A549 (cell line): ENCODE measurements around the gene SH3RF3.

Experiments
- CTCF ChIP-seq: fragments of >200 bp; sonication (Bioruptor Twin); formaldehyde crosslinking; IDR thresholded peaks from 3 replicates; pipeline ENCODE4 v1.5.1; 2016
- RAD21 ChIP-seq, 2 experiments: fragments of >200 bp in 1 of 2; sonication (Bioruptor Twin) in 1 of 2; formaldehyde crosslinking in 1 of 2; IDR thresholded peaks in 1 of 2; conservative IDR thresholded peaks in 1 of 2; 2 replicates in 1 of 2; 3 replicates in 1 of 2; pipeline ENCODE4 v1.6.1; 2012 to 2018; ENCODE audit warnings: inconsistent platforms in 1 of 2

GRCh38 chr2:109225170-109225782 is 96.3 kb downstream of the SH3RF3 start:
- TF ChIP-seq RAD21 (conservative IDR thresholded peaks at IDR 0.05 in 1 of 2, IDR thresholded peaks at IDR 0.05 in 1 of 2) (no peak), CTCF (no peak)
